Muscle layer of colon (tissue), 2 donors: Measurements from ENCODE around the gene PPP2R5B.

Experiments used
- H3K27ac ChIP-seq: one replicate; pipeline ENCODE4 v1.7.0; 2013; ENCODE audit warnings: low read depth, mild to moderate bottlenecking, low read length, moderate library complexity
- H3K27me3 ChIP-seq, 2 donors: one replicate each; pipeline ENCODE4 v1.7.0; 2013; ENCODE audit warnings: low read length in 2 of 2, mild to moderate bottlenecking in 2 of 2; ENCODE audit not compliant: insufficient read depth in 2 of 2, control insufficient read depth in 1 of 2
- H3K36me3 ChIP-seq: one replicate; pipeline ENCODE4 v1.7.0; 2013; ENCODE audit warnings: mild to moderate bottlenecking, low read length; ENCODE audit not compliant: insufficient read depth
- H3K4me1 ChIP-seq: one replicate; pipeline ENCODE4 v1.7.0; 2013; ENCODE audit warnings: mild to moderate bottlenecking, low read length; ENCODE audit not compliant: insufficient read depth
- H3K4me3 ChIP-seq, 2 donors: one replicate each; pipeline ENCODE4 v1.7.0; 2013; ENCODE audit warnings: low read length in 2 of 2, low read depth in 1 of 2, mild to moderate bottlenecking in 1 of 2, moderate library complexity in 1 of 2
- H3K9ac ChIP-seq: one replicate; pipeline ENCODE4 v1.7.0; 2013; ENCODE audit warnings: low read length
- H3K9me3 ChIP-seq: one replicate; pipeline ENCODE4 v1.7.0; 2013; ENCODE audit warnings: mild to moderate bottlenecking, low read length
- donor health status: abdominal sarcoma.
- donor health status: Adenocarcinoma of cecum.

Gene PPP2R5B

GRCh38 chr11:64923944-64924909 is at the start of gene PPP2R5B:
Gene PPP2R5B, plus strand, starts transcription at chr11:64924689. Its CDS starts 1,046 bp downstream, at chr11:64925735.
- H3K9ac ChIP-seq = peak within 1 kb of the TSS; percentile 87
- peak within 1 kb of the TSS; percentile 60 to 92 for H3K4me3 ChIP-seq
- no peaks in the 10 kb centered on the region for H3K27me3 ChIP-seq
- peaks cover 19% of the 10 kb centered on the region for H3K36me3 ChIP-seq
- H3K27ac ChIP-seq = peak within 1 kb of the TSS; percentile 97
- H3K4me1 ChIP-seq = peaks cover 20% of the 10 kb centered on the region
- H3K9me3 ChIP-seq = no peaks in the 10 kb centered on the region

- H3K27ac ChIP-seq = peak overlapping the region; percentile 91
- H3K9ac ChIP-seq = peak overlapping the region; percentile 56
- no peaks in the 10 kb centered on the region for H3K27me3 ChIP-seq
- H3K9me3 ChIP-seq = no peaks in the 10 kb centered on the region
- H3K4me1 ChIP-seq = peaks cover 66% of the 10 kb centered on the region
- peaks cover 35% of the 10 kb centered on the region for H3K36me3 ChIP-seq
- peak overlapping the region; percentile 51 to 61 for H3K4me3 ChIP-seq
Measured at GRCh38 chr11:64875369-64876228, 48.9 kb upstream of the PPP2R5B start.

GRCh38 chr11:64876229-64876750 is 48.2 kb upstream of the PPP2R5B start:
- Histone ChIP-seq H3K9ac (peak overlapping the region; percentile 56), H3K27me3 (no peaks in the 10 kb centered on the region), H3K4me1 (peaks cover 59% of the 10 kb centered on the region), H3K27ac (peak overlapping the region; percentile 91), H3K4me3 (peak overlapping the region; percentile 51 to 61), H3K36me3 (peaks cover 29% of the 10 kb centered on the region), H3K9me3 (no peaks in the 10 kb centered on the region)

GRCh38 chr11:64876835-64877341 is 47.6 kb upstream of the PPP2R5B start:
- H3K4me1 ChIP-seq = peaks cover 53% of the 10 kb centered on the region

GRCh38 chr11:64877390-64878222 is 46.9 kb upstream of the PPP2R5B start:
- Histone ChIP-seq H3K9ac (peak overlapping the region; percentile 56), H3K9me3 (no peaks in the 10 kb centered on the region), H3K4me3 (peak overlapping the region; percentile 51 to 61), H3K27me3 (no peaks in the 10 kb centered on the region), H3K27ac (peak overlapping the region; percentile 91), H3K4me1 (peaks cover 47% of the 10 kb centered on the region), H3K36me3 (peaks cover 19% of the 10 kb centered on the region)

More at GRCh38 chr11:64876835-64877341, 47.6 kb upstream of the PPP2R5B start:
- H3K9ac ChIP-seq = peak overlapping the region; percentile 56
- H3K36me3 ChIP-seq = peaks cover 23% of the 10 kb centered on the region
- H3K27ac ChIP-seq = peak overlapping the region; percentile 91
- peak overlapping the region; percentile 51 to 61 for H3K4me3 ChIP-seq
- no peaks in the 10 kb centered on the region for H3K27me3 ChIP-seq
- H3K9me3 ChIP-seq = no peaks in the 10 kb centered on the region

- no peaks in the 10 kb centered on the region for H3K9me3 ChIP-seq
- H3K4me3 ChIP-seq = peak overlapping the region; percentile 51 to 61
- H3K36me3 ChIP-seq = peaks cover 13% of the 10 kb centered on the region
- peak overlapping the region; percentile 56 for H3K9ac ChIP-seq
- H3K4me1 ChIP-seq = peaks cover 41% of the 10 kb centered on the region
- no peaks in the 10 kb centered on the region for H3K27me3 ChIP-seq
- peak overlapping the region; percentile 91 for H3K27ac ChIP-seq
Measured at GRCh38 chr11:64878223-64878493, 46.3 kb upstream of the PPP2R5B start.

- Histone ChIP-seq H3K4me1 (peaks cover 39% of the 10 kb centered on the region), H3K4me3 (peak within 1 kb of the TSS; percentile 61 to 86), H3K9ac (peak within 1 kb of the TSS; percentile 74), H3K27ac (peak within 1 kb of the TSS; percentile 91), H3K36me3 (peaks cover 8% of the 10 kb centered on the region), H3K9me3 (no peaks in the 10 kb centered on the region), H3K27me3 (no peaks in the 10 kb centered on the region)
Measured at GRCh38 chr11:64878494-64879243, 45.8 kb upstream of the PPP2R5B start, which contains the start of gene EHD1. Gene EHD1, minus strand, starts transcription at chr11:64878621. Its CDS starts 157 bp downstream, at chr11:64878464.

- Histone ChIP-seq H3K9ac (peak overlapping the region; percentile 74), H3K4me1 (peaks cover 36% of the 10 kb centered on the region), H3K36me3 (peaks cover 6% of the 10 kb centered on the region), H3K9me3 (no peaks in the 10 kb centered on the region), H3K27me3 (no peaks in the 10 kb centered on the region), H3K4me3 (peak overlapping the region; percentile 53 to 86), H3K27ac (peak overlapping the region; percentile 91)
Measured at GRCh38 chr11:64879244-64879900, 45.1 kb upstream of the PPP2R5B start.

GRCh38 chr11:64880240-64881001 is 44.1 kb upstream of the PPP2R5B start:
- Histone ChIP-seq H3K9me3 (no peaks in the 10 kb centered on the region), H3K27ac (no peak overlapping the region), H3K4me3 (no peak overlapping the region), H3K4me1 (peaks cover 25% of the 10 kb centered on the region), H3K36me3 (no peaks in the 10 kb centered on the region), H3K9ac (no peak overlapping the region), H3K27me3 (no peaks in the 10 kb centered on the region)
